Neural cell (in vitro differentiated cells): Measurements from ENCODE around the gene JUND.

Source experiments
- CTCF ChIP-seq: fragments of 450-650 bp; IDR thresholded peaks from 2 replicates; pipeline ENCODE4 v1.5.1; 2014; ENCODE audit warnings: antibody characterized with exemption, mild to moderate bottlenecking, moderate library complexity; ENCODE audit not compliant: poor library complexity, severe bottlenecking
- REST ChIP-seq: IDR thresholded peaks from 2 replicates; pipeline ENCODE4 v1.6.1; 2012; ENCODE audit warnings: borderline replicate concordance

- TF ChIP-seq CTCF (peak; percentile 23), REST (no peak)
Observed at GRCh38 chr19:18278521-18279265, 2.7 kb downstream of the JUND start.
